HepG2 (cell line): Measurements from ENCODE around the gene RPS15A. TPM values are rescaled to one million over a fixed set of nuclear protein-coding genes. Genes with fewer than 3 reads are reported as not detected.

ENCODE experiments used
- polyA plus RNA-seq, 8 experiments: library from polyadenylated mRNA; depleted of rRNA in 3 of 8; stranded (reverse) in 7 of 8; unstranded in 1 of 8; fragments of >200 nt; fragmentation: Illumina TruSeq in 4 of 8; extraction: Trizol in 4 of 8; gene quantifications; 2 replicates each; pipeline versions ENCODE4 v1.2.1 to v1.2.3, GENCODE V29; 2011 to 2016; ENCODE audit warnings: low read depth in 4 of 8, missing spikeins in 1 of 8, mixed read lengths in 1 of 8; ENCODE audit not compliant: insufficient read depth in 1 of 8
- total RNA-seq, 5 experiments: library from RNA; depleted of rRNA; stranded (reverse); fragments of >200 nt; fragmentation: Illumina TruSeq; extraction: Trizol; gene quantifications; 2 replicates each; pipeline ENCODE4 v1.2.3, GENCODE V29; 2016; ENCODE audit warnings: low read depth in 1 of 5

RPS15A gene
- total and polyA plus RNA-seq, 2 of the 13 experiments (the other 11 are each of a cell fraction or from before 2014, with no cell fraction given), result 5,489 to 9,457 TPM

Other genes starting within 250 kb of the RPS15A start
- gene NOMO2, start 228.2 kb downstream of the RPS15A start, total RNA-seq (2016; rRNA removed; fragmentation: Illumina TruSeq; extraction: Trizol), result 122 and 217 TPM in 2 replicates
- 372 and 518 TPM in 2 replicates for gene NOMO2, start 228.2 kb downstream of the RPS15A start, polyA plus RNA-seq (2011; rRNA removed)
- 273 and 373 TPM in 2 replicates for gene ARL6IP1, start 11.2 kb upstream of the RPS15A start, total RNA-seq (2016; rRNA removed; fragmentation: Illumina TruSeq; extraction: Trizol)
- 183 and 263 TPM in 2 replicates for gene ARL6IP1, start 11.2 kb upstream of the RPS15A start, polyA plus RNA-seq (2011; rRNA removed)
- gene SMG1, start 136.1 kb upstream of the RPS15A start, total RNA-seq (2016; rRNA removed; fragmentation: Illumina TruSeq; extraction: Trizol), result 53.7 and 72.7 TPM in 2 replicates
- gene SMG1, start 136.1 kb upstream of the RPS15A start, polyA plus RNA-seq (2011; rRNA removed), result 39.1 and 48.7 TPM in 2 replicates
- 1.2 TPM in 2 replicates for gene TMC7, start 193.6 kb upstream of the RPS15A start, total RNA-seq (2016; rRNA removed; fragmentation: Illumina TruSeq; extraction: Trizol)
- gene TMC7, start 193.6 kb upstream of the RPS15A start, polyA plus RNA-seq (2011; rRNA removed), result 5.1 and 5.4 TPM in 2 replicates